Body of pancreas (tissue), 4 donors: Measurements from ENCODE around the gene EVA1A.

Source experiments
- POLR2A ChIP-seq, 3 donors: fragments of 450-650 bp; IDR thresholded peaks; one replicate each; pipeline ENCODE4 v1.6.1; 2016; ENCODE audit warnings: antibody characterized with exemption in 3 of 3, mild to moderate bottlenecking in 2 of 3
- TF ChIP-seq, protein P1 (sequence below), 7 experiments: fragments of 450-650 bp in 4 of 7; fragments of 200-600 bp in 3 of 7; sonication (generic) in 3 of 7; IDR thresholded peaks; one replicate each; pipeline ENCODE4 v1.5.1; 2016 to 2019; ENCODE audit warnings: antibody characterized with exemption in 7 of 7

DNA sequence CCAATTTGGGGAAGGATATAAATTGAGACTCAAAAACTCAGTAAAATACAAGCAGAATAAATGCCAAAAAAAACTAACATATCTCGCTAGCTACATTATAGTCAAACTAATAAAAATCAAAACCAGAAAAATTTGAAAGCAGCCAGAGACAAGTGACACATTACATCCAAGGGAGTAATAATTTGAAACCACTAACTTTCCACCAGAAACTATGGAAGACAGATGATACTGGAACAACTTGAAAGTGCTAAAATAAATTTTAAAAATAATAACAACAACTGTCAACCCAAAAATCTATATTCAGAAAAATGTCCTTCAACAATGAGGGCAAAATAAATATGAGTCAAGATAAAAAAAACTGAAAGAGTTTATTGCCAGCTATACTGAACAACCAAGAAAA is 110.7 kb downstream of the EVA1A start:
- TF ChIP-seq, protein P1, sequence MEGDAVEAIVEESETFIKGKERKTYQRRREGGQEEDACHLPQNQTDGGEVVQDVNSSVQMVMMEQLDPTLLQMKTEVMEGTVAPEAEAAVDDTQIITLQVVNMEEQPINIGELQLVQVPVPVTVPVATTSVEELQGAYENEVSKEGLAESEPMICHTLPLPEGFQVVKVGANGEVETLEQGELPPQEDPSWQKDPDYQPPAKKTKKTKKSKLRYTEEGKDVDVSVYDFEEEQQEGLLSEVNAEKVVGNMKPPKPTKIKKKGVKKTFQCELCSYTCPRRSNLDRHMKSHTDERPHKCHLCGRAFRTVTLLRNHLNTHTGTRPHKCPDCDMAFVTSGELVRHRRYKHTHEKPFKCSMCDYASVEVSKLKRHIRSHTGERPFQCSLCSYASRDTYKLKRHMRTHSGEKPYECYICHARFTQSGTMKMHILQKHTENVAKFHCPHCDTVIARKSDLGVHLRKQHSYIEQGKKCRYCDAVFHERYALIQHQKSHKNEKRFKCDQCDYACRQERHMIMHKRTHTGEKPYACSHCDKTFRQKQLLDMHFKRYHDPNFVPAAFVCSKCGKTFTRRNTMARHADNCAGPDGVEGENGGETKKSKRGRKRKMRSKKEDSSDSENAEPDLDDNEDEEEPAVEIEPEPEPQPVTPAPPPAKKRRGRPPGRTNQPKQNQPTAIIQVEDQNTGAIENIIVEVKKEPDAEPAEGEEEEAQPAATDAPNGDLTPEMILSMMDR (IDR thresholded peaks at IDR 0.05): no peak
- no peak for TF ChIP-seq POLR2A (IDR thresholded peaks at IDR 0.05)
